CD4-positive, CD25-positive, alpha-beta regulatory T cell (primary cell): Measurements from ENCODE around the gene CLDN7. TPM values are rescaled to one million over a fixed set of nuclear protein-coding genes. Genes with fewer than 3 reads are reported as not detected.

ENCODE experiments used
- ATAC-seq, 2 donors: fragments of 150-1000 bp; cut with Tn5 transposase; one replicate each; pipeline ENCODE4 v1.10.0; 2021; ENCODE audit warnings: low read depth in 2 of 2, moderate number of reproducible peaks in 2 of 2, moderate library complexity in 1 of 2
- DNase-seq, 3 donors: peaks; one replicate each; pipeline versions ENCODE4 v3.0.0 to v3.0.0-alpha.2; 2012 to 2022; ENCODE audit warnings: mixed read lengths in 1 of 3
- H3K27ac ChIP-seq: one replicate; pipeline ENCODE4 v1.7.0; 2013; ENCODE audit warnings: mild to moderate bottlenecking, low read length; ENCODE audit not compliant: insufficient read depth, poor library complexity, severe bottlenecking
- H3K27me3 ChIP-seq: one replicate; pipeline ENCODE4 v1.7.0; 2013; ENCODE audit warnings: low read length; ENCODE audit not compliant: control insufficient read depth, insufficient read depth
- H3K36me3 ChIP-seq: one replicate; pipeline ENCODE4 v1.7.0; 2013; ENCODE audit warnings: mild to moderate bottlenecking, low read length, moderate library complexity; ENCODE audit not compliant: control insufficient read depth, insufficient read depth
- H3K4me1 ChIP-seq: 2 replicates; pipeline ENCODE4 v1.7.0; 2013; ENCODE audit warnings: mild to moderate bottlenecking, low read length; ENCODE audit not compliant: insufficient read depth, control insufficient read depth, poor library complexity, severe bottlenecking
- H3K4me3 ChIP-seq: one replicate; pipeline ENCODE4 v1.7.0; 2013; ENCODE audit warnings: low read depth, mild to moderate bottlenecking, low read length, moderate library complexity
- H3K9me3 ChIP-seq, 2 experiments: 1 replicate in 1 of 2; 2 replicates in 1 of 2; pipeline ENCODE4 v1.7.0; 2013; ENCODE audit warnings: low read length in 2 of 2, mild to moderate bottlenecking in 1 of 2, moderate library complexity in 1 of 2; ENCODE audit not compliant: control insufficient read depth in 2 of 2
- H3K27ac Mint-ChIP-seq, 3 donors: one replicate each; pipeline ENCODE4 v1.8.0; 2020 to 2022; ENCODE audit warnings: mild to moderate bottlenecking in 3 of 3, mixed read lengths in 3 of 3, moderate library complexity in 2 of 3
- H3K27me3 Mint-ChIP-seq: one replicate; pipeline ENCODE4 v1.8.0; 2022; ENCODE audit warnings: mild to moderate bottlenecking, mixed read lengths
- H3K36me3 Mint-ChIP-seq: one replicate; pipeline ENCODE4 v1.8.0; 2020; ENCODE audit warnings: mixed read lengths
- H3K4me1 Mint-ChIP-seq, 4 donors: one replicate each; pipeline ENCODE4 v1.8.0; 2020 to 2022; ENCODE audit warnings: mixed read lengths in 4 of 4, mild to moderate bottlenecking in 1 of 4
- H3K4me3 Mint-ChIP-seq, 4 donors: one replicate each; pipeline ENCODE4 v1.8.0; 2020 to 2022; ENCODE audit warnings: mild to moderate bottlenecking in 4 of 4, mixed read lengths in 4 of 4, moderate library complexity in 3 of 4
- H3K9me3 Mint-ChIP-seq, 7 donors: one replicate each; pipeline ENCODE4 v1.8.0; 2020 to 2022; ENCODE audit warnings: mixed read lengths in 7 of 7, mild to moderate bottlenecking in 3 of 7, moderate library complexity in 2 of 7
- polyA plus RNA-seq, 4 donors: library from polyadenylated mRNA; unstranded; fragments of 300-500 nt; fragmentation: Illumina TruSeq; gene quantifications; one replicate each; pipeline ENCODE4 v1.2.3, GENCODE V29; 2021
- total RNA-seq: library from RNA; stranded (reverse); gene quantifications from one replicate; pipeline ENCODE4 v1.2.3, GENCODE V29; 2022

CLDN7 gene
- total and polyA plus RNA-seq, 5 donors from 2014 or later = 0.55 to 2.0 (median 1.3) TPM; not detected in 1

DNA sequence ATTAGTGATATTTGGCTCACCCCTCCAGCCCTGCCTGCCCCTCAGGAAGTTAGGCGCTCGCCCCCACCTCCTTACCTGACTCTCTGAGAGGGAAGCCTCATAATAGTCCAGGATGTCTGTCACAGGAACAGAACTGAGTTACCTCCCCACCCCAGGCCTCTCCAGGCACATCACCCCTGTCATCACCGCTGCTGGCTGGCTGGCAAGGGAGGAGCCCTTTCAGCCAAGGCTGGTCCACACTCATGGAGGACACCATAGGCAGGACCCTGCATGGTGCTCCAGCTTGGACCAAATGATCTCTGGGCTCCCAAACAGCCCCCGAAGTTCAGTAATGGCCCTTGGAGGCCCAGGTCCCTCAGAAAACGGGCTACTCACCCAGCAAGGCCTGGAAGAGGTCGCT lies 44.1 kb downstream of the CLDN7 start:
- peaks cover 0 to 76% (median 39%) of the 10 kb centered on the region in 4 donors for H3K4me1 Mint-ChIP-seq
- peak overlapping the region in 1 of 3 donors; percentile 62 for H3K27ac Mint-ChIP-seq
- peaks cover 11% of the 10 kb centered on the region for H3K27me3 Mint-ChIP-seq
- no peaks in the 10 kb centered on the region for H3K36me3 Mint-ChIP-seq
- DNase-seq = no peak
- peak overlapping the region; percentile 60 for H3K27ac ChIP-seq
- peak overlapping the region; percentile 51 to 96 (median 72) for H3K4me3 Mint-ChIP-seq
- peaks cover 10% of the 10 kb centered on the region for H3K36me3 ChIP-seq
- H3K27me3 ChIP-seq = no peaks in the 10 kb centered on the region
- ATAC-seq = no peak
- no peak overlapping the region for H3K4me3 ChIP-seq
- no peaks in the 10 kb centered on the region for H3K9me3 ChIP-seq
- peaks cover 70% of the 10 kb centered on the region for H3K4me1 ChIP-seq
- H3K9me3 Mint-ChIP-seq = no peaks in the 10 kb centered on the region

DNA sequence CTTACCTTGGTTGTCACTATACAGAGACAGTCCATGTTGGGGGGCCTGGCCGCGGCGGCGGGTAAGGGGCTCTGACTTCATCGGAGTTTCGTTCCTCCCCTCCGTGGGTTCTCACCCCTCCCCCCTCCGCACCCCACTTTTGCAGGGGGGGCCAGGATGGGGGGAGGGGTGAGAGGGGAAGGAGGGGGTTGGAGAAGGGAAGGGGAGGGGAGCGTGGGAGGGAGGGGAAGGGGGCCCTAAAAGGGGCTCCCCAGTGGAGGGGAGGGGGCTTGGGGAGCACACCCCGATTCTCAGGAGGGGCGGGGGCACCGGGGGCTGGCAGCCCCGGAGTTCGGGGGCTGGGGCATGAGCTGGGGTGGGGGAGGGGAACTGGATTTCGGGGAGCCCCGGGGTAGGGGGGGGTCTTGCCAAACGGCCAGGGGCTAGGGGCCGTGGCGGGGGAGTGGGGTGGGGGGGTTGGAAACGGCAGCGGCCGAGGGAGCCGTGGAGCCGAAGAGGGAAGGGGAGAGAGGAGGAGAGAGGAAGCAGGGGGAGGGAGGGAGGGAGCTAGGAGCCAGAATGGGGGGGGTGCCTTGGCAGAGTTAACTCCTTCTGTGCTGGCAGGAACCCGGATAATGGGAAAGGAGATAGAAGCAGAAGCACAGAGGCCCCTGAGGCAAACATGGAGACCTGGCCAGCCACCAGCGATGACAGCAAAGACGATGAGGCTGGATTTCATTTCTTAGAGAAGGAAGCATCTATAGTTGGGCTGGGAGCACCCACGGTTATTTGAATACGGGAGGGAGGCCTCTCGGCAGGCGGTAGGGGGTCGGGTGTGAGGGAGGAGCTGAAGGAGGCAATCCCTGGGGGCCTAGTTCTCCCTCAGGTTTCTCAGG lies 44.9 kb downstream of the CLDN7 start:
- Mint-ChIP-seq H3K4me1 (peaks cover 0 to 78% (median 40%) of the 10 kb centered on the region in 4 donors), H3K27me3 (peaks cover 11% of the 10 kb centered on the region), H3K4me3 (peak overlapping the region; percentile 11 to 96 (median 72)), H3K9me3 (no peaks in the 10 kb centered on the region), H3K36me3 (no peaks in the 10 kb centered on the region), H3K27ac (peak overlapping the region in 2 of 3 donors; percentile 91 to 92)
- Histone ChIP-seq H3K4me1 (peaks cover 70% of the 10 kb centered on the region), H3K36me3 (peaks cover 3% of the 10 kb centered on the region), H3K27ac (peak overlapping the region; percentile 60), H3K27me3 (no peaks in the 10 kb centered on the region), H3K4me3 (no peak overlapping the region), H3K9me3 (no peaks in the 10 kb centered on the region)
- DNase-seq (peak in 1 of 3 donors; percentile 28), ATAC-seq (no peak)

DNA sequence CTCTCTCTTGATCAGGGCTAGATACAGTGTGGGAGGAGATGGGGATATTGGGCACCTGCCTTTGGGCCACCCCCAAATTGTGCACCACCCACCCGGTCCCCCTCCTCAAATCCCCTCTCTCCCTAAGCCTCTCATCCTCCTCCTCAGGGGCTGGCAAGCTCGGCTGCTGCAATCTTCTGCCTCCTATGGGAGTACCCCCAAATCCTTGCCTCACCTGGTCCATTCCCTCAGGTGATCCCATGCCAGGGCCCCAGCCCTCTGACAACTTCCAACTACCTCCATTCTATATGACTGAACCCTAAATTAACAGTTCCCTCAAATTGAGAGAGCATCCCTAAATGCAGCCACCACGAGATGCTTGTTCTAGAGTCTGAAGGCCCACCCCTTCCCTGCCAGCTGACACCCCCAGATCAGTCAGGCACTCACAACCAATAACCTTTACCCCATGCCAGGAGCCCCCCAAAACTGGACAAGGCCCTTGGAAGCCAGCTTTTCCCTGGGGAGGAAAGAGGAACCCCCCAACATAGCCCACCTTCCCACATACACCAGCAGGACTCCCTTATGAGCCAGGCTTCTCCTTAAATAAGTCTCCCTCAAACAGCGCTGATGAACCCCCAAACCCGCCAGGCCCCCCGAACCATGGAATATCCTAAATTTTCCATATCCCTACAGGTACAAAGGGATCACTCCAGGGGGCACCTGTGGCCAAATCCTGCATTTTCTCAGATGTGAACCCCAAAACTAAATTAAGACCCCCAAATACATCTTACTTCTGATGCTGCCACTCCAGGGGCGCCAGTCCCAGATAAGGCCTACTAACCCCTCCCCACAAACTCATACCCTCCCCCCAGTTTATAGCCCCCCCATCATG lies 45.8 kb downstream of the CLDN7 start:
- Mint-ChIP-seq H3K27ac (peak overlapping the region; percentile 72 to 93 (median 91)), H3K27me3 (peaks cover 18% of the 10 kb centered on the region), H3K9me3 (no peaks in the 10 kb centered on the region), H3K36me3 (no peaks in the 10 kb centered on the region), H3K4me1 (peaks cover 0 to 80% (median 41%) of the 10 kb centered on the region in 4 donors), H3K4me3 (peak overlapping the region; percentile 60 to 86 (median 72))
- H3K27me3 ChIP-seq = no peaks in the 10 kb centered on the region
- no peaks in the 10 kb centered on the region for H3K36me3 ChIP-seq
- DNase-seq (no peak), ATAC-seq (no peak)
- H3K27ac ChIP-seq = peak overlapping the region; percentile 23
- no peak overlapping the region for H3K4me3 ChIP-seq
- no peaks in the 10 kb centered on the region for H3K9me3 ChIP-seq
- H3K4me1 ChIP-seq = peaks cover 64% of the 10 kb centered on the region

DNA sequence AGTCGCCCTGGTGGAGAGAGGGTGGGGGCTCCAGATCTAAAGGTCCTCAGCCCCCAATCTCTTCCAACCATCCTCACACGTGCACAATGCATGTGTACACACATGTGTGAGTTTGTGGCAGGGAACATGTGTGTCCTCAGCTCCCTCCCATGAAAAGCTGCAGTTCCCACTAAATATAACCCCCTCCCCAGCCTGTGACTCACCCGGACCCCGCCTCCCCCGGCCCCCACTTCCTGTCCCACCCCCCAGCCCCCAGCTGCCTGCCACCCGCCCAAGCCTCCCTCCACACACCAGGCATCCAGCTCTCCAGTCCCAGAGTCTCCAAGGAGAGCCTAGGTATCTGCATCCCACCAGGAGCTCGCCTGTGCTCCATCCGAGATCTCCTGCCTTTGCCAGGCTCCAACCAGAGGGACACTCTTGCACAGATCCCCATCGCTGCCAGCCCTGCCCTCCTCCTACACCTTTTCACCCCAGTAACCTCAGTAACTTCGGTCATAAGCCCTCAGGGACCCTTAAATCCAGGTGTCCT lies 46.6 kb downstream of the CLDN7 start:
- no peaks in the 10 kb centered on the region for H3K9me3 ChIP-seq
- H3K4me3 ChIP-seq = no peak overlapping the region
- DNase-seq (no peak), ATAC-seq (no peak)
- H3K27ac Mint-ChIP-seq = peak overlapping the region in 1 of 3 donors; percentile 93
- H3K36me3 ChIP-seq = no peaks in the 10 kb centered on the region
- peaks cover 57% of the 10 kb centered on the region for H3K4me1 ChIP-seq
- no peaks in the 10 kb centered on the region for H3K9me3 Mint-ChIP-seq
- H3K36me3 Mint-ChIP-seq = no peaks in the 10 kb centered on the region
- peaks cover 0 to 73% (median 35%) of the 10 kb centered on the region in 4 donors for H3K4me1 Mint-ChIP-seq
- H3K27me3 Mint-ChIP-seq = peaks cover 23% of the 10 kb centered on the region
- H3K27ac ChIP-seq = peak overlapping the region; percentile 97
- no peaks in the 10 kb centered on the region for H3K27me3 ChIP-seq
- H3K4me3 Mint-ChIP-seq = peak overlapping the region in 3 of 4 donors; percentile 76 to 96 (median 86)

DNA sequence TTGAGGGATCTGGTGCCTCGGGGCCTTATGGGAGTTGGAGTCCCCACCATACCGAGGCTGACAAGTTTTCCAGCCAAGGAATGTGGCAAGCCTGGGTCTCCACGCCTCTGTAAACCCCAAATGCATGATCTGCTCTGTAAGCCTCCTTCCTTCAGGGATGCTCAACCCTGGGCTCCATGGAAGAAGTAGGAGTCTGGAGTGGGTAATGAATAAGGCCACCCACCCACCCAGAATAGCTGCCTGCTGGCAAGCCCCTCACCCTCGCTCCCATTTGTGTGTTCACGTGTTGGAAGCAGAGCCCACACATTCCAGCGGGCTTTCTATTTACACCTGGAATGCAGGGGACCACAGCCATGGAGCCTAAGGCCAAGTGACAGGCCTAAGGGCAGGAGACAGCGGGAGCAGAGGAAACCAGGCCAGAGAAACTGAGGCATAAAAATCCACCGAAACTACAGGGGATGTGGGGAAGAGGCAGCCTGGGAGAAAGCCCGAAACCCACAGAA lies 47.1 kb downstream of the CLDN7 start:
- H3K36me3 ChIP-seq = no peaks in the 10 kb centered on the region
- peak overlapping the region; percentile 85 for H3K4me3 ChIP-seq
- Mint-ChIP-seq H3K27ac (peak overlapping the region; percentile 92 to 99 (median 99)), H3K4me3 (peak overlapping the region; percentile 85 to 96 (median 90)), H3K4me1 (peaks cover 0 to 67% (median 30%) of the 10 kb centered on the region in 4 donors), H3K9me3 (no peaks in the 10 kb centered on the region), H3K36me3 (no peaks in the 10 kb centered on the region), H3K27me3 (peaks cover 23% of the 10 kb centered on the region)
- ATAC-seq = no peak
- no peaks in the 10 kb centered on the region for H3K9me3 ChIP-seq
- no peaks in the 10 kb centered on the region for H3K27me3 ChIP-seq
- no peak for DNase-seq
- H3K4me1 ChIP-seq = peaks cover 51% of the 10 kb centered on the region
- peak overlapping the region; percentile 97 for H3K27ac ChIP-seq

DNA sequence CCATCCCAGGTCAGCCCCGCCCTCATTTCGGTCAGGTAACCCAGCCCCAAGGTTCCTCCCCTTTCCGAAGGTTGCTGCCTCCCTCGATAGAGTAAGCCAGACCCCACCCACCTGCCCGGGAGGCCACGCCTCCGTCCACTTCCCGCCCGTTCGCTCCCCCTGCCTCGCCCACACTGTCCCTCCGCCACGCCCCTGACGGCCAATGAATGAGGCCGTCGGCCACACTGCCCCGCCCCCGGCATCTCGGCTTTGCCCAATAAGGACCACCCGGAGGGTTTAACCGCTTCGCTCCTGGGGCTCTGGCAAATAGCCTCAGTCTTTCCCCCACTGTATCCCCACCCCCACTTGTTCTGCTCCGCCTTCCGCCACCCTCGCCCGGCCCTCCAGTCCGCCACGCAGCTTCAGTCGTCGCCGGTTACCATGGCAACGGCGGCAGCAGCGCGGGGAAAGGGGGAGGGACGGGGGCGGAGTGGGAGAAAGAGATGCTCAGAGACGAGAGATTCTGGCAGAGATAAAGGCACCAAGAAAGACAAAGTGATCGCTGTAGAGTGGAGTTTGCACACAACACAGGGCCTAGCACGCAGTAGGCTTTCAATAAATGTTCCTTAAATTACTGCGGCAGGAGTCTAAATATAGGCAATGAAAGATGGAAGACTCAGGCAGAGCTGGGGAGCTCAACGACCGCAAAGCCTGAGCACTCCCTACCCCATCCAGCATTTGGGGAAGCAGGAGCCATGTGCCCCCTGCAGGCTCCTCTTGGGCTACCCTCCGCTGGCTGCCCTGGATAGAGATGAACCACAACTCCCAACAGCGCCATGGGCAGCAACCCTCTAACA lies 47.8 kb downstream of the CLDN7 start:
- Mint-ChIP-seq H3K27ac (peak overlapping the region; percentile 92 to 99 (median 99)), H3K9me3 (no peaks in the 10 kb centered on the region), H3K4me1 (peaks cover 0 to 64% (median 28%) of the 10 kb centered on the region in 4 donors), H3K27me3 (peaks cover 28% of the 10 kb centered on the region), H3K4me3 (peak overlapping the region; percentile 85 to 96 (median 90)), H3K36me3 (no peaks in the 10 kb centered on the region)
- no peaks in the 10 kb centered on the region for H3K27me3 ChIP-seq
- ATAC-seq (peak; percentile 83 to 86), DNase-seq (peak; percentile 97 to 99 (median 98))
- peak overlapping the region; percentile 97 for H3K27ac ChIP-seq
- no peaks in the 10 kb centered on the region for H3K9me3 ChIP-seq
- peak overlapping the region; percentile 85 for H3K4me3 ChIP-seq
- H3K4me1 ChIP-seq = peaks cover 45% of the 10 kb centered on the region
- H3K36me3 ChIP-seq = no peaks in the 10 kb centered on the region
